Sigmoid colon (tissue), 7 donors: ENCODE results near the gene SIPA1L3. TPM values are rescaled to one million over a fixed set of nuclear protein-coding genes. Genes with fewer than 3 reads are reported as not detected.

ENCODE experiments used
- DNase-seq: peaks from one replicate; pipeline ENCODE4 v3.0.0-alpha.2; 2019
- H3K27ac ChIP-seq, 4 donors: fragments of 200-600 bp; sonication (generic); one replicate each; pipeline ENCODE4 v1.5.1; 2016 to 2019; ENCODE audit warnings: mild to moderate bottlenecking in 1 of 4
- H3K27me3 ChIP-seq, 3 donors: fragments of 200-600 bp; sonication (generic); one replicate each; pipeline ENCODE4 v1.5.1; 2019; ENCODE audit warnings: mild to moderate bottlenecking in 1 of 3
- H3K36me3 ChIP-seq, 4 donors: fragments of 200-600 bp; sonication (generic); one replicate each; pipeline ENCODE4 v1.5.1; 2016 to 2019
- H3K4me1 ChIP-seq, 4 donors: fragments of 200-600 bp; sonication (generic); one replicate each; pipeline ENCODE4 v1.5.1; 2017 to 2019
- H3K4me3 ChIP-seq, 4 donors: fragments of 200-600 bp; sonication (generic); one replicate each; pipeline ENCODE4 v1.5.1; 2017 to 2019; ENCODE audit warnings: mild to moderate bottlenecking in 2 of 4, moderate library complexity in 1 of 4
- H3K9me3 ChIP-seq, 4 donors: fragments of 200-600 bp in 3 of 4; sonication (generic) in 3 of 4; one replicate each; pipeline versions ENCODE4 v1.5.1 to v1.6.1; 2013 to 2019
- CTCF ChIP-seq, 4 experiments: fragments of 450-650 bp in 3 of 4; fragments of 200-600 bp in 1 of 4; IDR thresholded peaks; one replicate each; pipeline ENCODE4 v1.5.1; 2016 to 2019; ENCODE audit warnings: antibody characterized with exemption in 4 of 4, mild to moderate bottlenecking in 3 of 4, moderate library complexity in 2 of 4
- EP300 ChIP-seq, 4 donors: sonication (generic); formaldehyde crosslinking; IDR thresholded peaks; one replicate each; pipeline ENCODE4 v1.6.1; 2017; ENCODE audit warnings: antibody characterized with exemption in 4 of 4
- POLR2A ChIP-seq, 2 donors: fragments of 450-650 bp; IDR thresholded peaks; one replicate each; pipeline ENCODE4 v1.6.1; 2016; ENCODE audit warnings: antibody characterized with exemption in 2 of 2, mild to moderate bottlenecking in 2 of 2, moderate library complexity in 2 of 2
- POLR2AphosphoS5 ChIP-seq, 4 donors: sonication (generic); formaldehyde crosslinking; IDR thresholded peaks; one replicate each; pipeline ENCODE4 v1.6.1; 2017; ENCODE audit warnings: antibody characterized with exemption in 4 of 4
- WGBS, 2 donors: extraction: QIAGEN DNeasy Blood & Tissue Kit; methylation state at CpG; one replicate each; pipeline ENCODE4 v1.1.7; 2013; 5-methylcytosine and 5-hydroxymethylcytosine counted together
- intact Hi-C: fragments of 100-400 bp; cut with DNase I; formaldehyde crosslinking; loops from one replicate; pipeline ENCODE4 v1.15.1; 2023
- polyA plus RNA-seq, 3 donors: library from polyadenylated mRNA; stranded (reverse); fragments of 200-250 nt; gene quantifications; one replicate each; pipeline ENCODE4 v1.2.3, GENCODE V29; 2013
- total RNA-seq, 4 donors: library from RNA; depleted of rRNA; stranded (reverse); fragments of >200 nt; gene quantifications; one replicate each; pipeline ENCODE4 v1.1.0, GENCODE V29; 2016
- donor health status: healthy with polysubstance abuse.
- donor health status: Bipolar disorder and iron deficiency.
- donor health status: healthy.

SIPA1L3 gene
- total and polyA plus RNA-seq, 7 donors, result 7.7 to 47.9 (median 9.9) TPM

- intact Hi-C loops, result no loop called here
- Histone ChIP-seq H3K36me3 (peaks cover 4 to 30% (median 15%) of the 10 kb centered on the region in 4 donors), H3K9me3 (no peaks in the 10 kb centered on the region), H3K27ac (no peak overlapping the region), H3K4me3 (no peak overlapping the region), H3K27me3 (no peaks in the 10 kb centered on the region), H3K4me1 (no peaks in the 10 kb centered on the region)
- no peak for DNase-seq
- TF ChIP-seq EP300 (IDR thresholded peaks at IDR 0.05) (no peak), POLR2A (IDR thresholded peaks at IDR 0.05) (no peak), POLR2AphosphoS5 (IDR thresholded peaks at IDR 0.05) (no peak), CTCF (IDR thresholded peaks at IDR 0.05) (no peak)
- WGBS, 2 donors, result 92 to 93% methylated on average over 4 of the region's 4 CpGs
These were observed 261.6 kb downstream of the SIPA1L3 start for GRCh38 chr19:38168637-38169036.

GRCh38 chr19:38170334-38170733 is 263.3 kb downstream of the SIPA1L3 start:
- DNase-seq, result no peak
- TF ChIP-seq POLR2A (IDR thresholded peaks at IDR 0.05) (no peak), CTCF (IDR thresholded peaks at IDR 0.05) (no peak), POLR2AphosphoS5 (IDR thresholded peaks at IDR 0.05) (no peak), EP300 (IDR thresholded peaks at IDR 0.05) (no peak)
- WGBS, 2 donors, result 91 to 95% methylated on average over 12 of the region's 12 CpGs
- no peaks in the 10 kb centered on the region for H3K9me3 ChIP-seq
- H3K4me3 ChIP-seq, result no peak overlapping the region
- intact Hi-C loops, result no loop called here
- H3K27me3 ChIP-seq, result no peaks in the 10 kb centered on the region
- no peak overlapping the region for H3K27ac ChIP-seq
- H3K4me1 ChIP-seq, result no peaks in the 10 kb centered on the region
- peaks cover 0 to 13% (median 4%) of the 10 kb centered on the region in 4 donors for H3K36me3 ChIP-seq

GRCh38 chr19:38172001-38172400 is 265.0 kb downstream of the SIPA1L3 start:
- intact Hi-C loops, result no loop called here
- 94 to 95% methylated on average over 8 of the region's 8 CpGs for WGBS, 2 donors
- no peak for DNase-seq
- H3K27me3 ChIP-seq, result no peaks in the 10 kb centered on the region
- no peaks in the 10 kb centered on the region for H3K36me3 ChIP-seq
- no peak overlapping the region for H3K27ac ChIP-seq
- H3K4me3 ChIP-seq, result no peak overlapping the region
- TF ChIP-seq POLR2AphosphoS5 (IDR thresholded peaks at IDR 0.05) (no peak), CTCF (IDR thresholded peaks at IDR 0.05) (no peak), POLR2A (IDR thresholded peaks at IDR 0.05) (no peak), EP300 (IDR thresholded peaks at IDR 0.05) (no peak)
- H3K9me3 ChIP-seq, result no peaks in the 10 kb centered on the region
- no peaks in the 10 kb centered on the region for H3K4me1 ChIP-seq

- 79 to 82% methylated on average over 22 of the region's 22 CpGs for WGBS, 2 donors
- intact Hi-C loops, result no loop called here
- Histone ChIP-seq H3K9me3 (no peaks in the 10 kb centered on the region), H3K4me1 (no peaks in the 10 kb centered on the region), H3K27me3 (no peaks in the 10 kb centered on the region), H3K27ac (no peak overlapping the region), H3K36me3 (no peaks in the 10 kb centered on the region), H3K4me3 (no peak overlapping the region)
- DNase-seq, result no peak
- TF ChIP-seq POLR2A (IDR thresholded peaks at IDR 0.05) (no peak), POLR2AphosphoS5 (IDR thresholded peaks at IDR 0.05) (no peak), CTCF (IDR thresholded peaks at IDR 0.05) (no peak), EP300 (IDR thresholded peaks at IDR 0.05) (no peak)
These were observed 266.5 kb downstream of the SIPA1L3 start for GRCh38 chr19:38173291-38174041.
